LHCN-M2 (cell line): Measurements from ENCODE around the gene DUS1L. TPM values are rescaled to one million over a fixed set of nuclear protein-coding genes. Genes with fewer than 3 reads are reported as not detected.
"Not testable (repeated sequence)": the region's sequence is repeated elsewhere in the genome, so short reads cannot be mapped to it uniquely, and the experiment has no call there.

Experiments
- DNase-seq: peaks from one replicate; pipeline ENCODE4 v3.0.0-alpha.2; 2012; ENCODE audit warnings: low read depth
- total RNA-seq: library from RNA; depleted of rRNA; stranded (reverse); fragments of >200 nt; gene quantifications from 2 replicates; pipeline ENCODE4 v1.2.3, GENCODE V29; 2014

Gene DUS1L
- total RNA-seq, 1 experiment from 2014 or later, result 75.8 TPM

GRCh38 chr17:82039695-82040299, 25.8 kb downstream of the DUS1L start:
- no peak for DNase-seq

GRCh38 chr17:82038796-82039409, 26.7 kb downstream of the DUS1L start:
- DNase-seq, result not testable (repeated sequence)

DNA sequence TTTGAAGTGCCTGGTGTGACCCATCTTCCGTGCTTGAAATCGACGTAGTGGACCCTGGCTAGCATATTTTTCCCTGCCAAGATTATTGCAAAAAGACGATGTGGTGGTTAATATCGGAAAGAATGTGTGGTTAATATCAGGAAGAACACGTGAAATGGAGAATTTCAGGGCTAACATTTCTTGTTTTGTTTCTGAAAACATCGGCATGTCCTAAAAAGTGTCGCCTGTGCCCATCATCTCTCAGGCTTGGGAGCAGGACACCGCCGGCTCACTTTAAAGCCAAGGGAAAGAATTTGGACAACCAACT, 27.8 kb downstream of the DUS1L start:
- DNase-seq, result no peak

- DNase-seq, result peak; percentile 91
These were observed 28.3 kb downstream of the DUS1L start, which contains the start of gene DCXR for GRCh38 chr17:82037092-82037888. Gene DCXR (minus strand): TSS chr17:82037697. CDS start chr17:82037682, 15 bp downstream.

- no peak for DNase-seq
These were observed 28.9 kb downstream of the DUS1L start for GRCh38 chr17:82036634-82037091.

- DNase-seq, result no peak
These were observed 29.5 kb downstream of the DUS1L start for GRCh38 chr17:82035956-82036633.

DNA sequence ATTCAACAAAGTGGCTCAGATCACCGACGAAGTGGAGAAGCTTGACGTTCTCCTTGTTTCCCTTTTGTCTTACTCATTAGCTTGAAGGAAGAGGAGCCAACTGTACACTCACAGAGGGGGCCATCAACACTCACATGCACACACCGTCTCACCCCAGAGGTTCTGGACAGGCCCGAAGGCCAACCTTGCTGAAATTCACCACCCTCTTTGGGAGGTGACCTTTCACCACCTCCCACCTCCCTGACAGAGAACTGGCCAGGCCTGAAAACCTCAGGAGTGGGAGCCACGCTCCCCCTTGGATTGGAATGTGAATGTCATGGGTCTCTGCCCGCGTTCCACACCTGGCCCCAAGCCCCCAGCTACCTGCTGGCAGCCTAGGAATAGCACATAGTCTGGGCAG, 30.1 kb downstream of the DUS1L start:
- no peak for DNase-seq

DNA sequence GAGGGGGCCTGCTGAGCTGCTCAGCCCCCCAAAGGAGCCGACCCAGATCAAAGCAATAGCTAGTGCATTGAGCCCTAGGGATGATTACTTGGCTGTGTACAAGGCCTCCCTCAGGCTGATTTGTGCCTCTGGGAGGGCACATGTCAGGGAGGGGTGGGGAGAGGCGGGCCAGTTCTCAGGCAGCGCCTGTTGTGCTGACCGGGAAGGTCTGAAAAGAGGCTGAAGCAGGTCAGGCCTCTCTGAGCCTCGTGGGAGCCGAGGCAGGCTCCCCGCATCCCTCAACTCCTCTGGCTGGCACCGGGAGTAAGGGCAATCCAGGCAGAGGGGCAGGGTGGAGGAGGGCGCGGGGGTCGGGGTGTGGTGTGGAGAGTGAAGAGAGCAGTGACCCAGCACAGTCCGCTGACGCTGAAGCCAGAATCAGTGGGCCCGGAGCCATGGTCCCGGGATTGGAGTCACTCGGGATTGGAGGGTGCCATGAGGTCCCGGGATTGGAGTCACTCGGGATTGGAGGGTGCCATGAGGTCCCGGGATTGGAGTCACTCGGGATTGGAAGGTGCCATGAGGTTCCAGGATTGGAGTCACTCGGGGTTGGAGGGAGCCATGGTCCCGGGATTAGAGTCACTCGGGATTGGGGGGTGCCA, 31.1 kb downstream of the DUS1L start:
- DNase-seq, result no peak

- no peak for DNase-seq
These were observed 32.1 kb downstream of the DUS1L start for GRCh38 chr17:82033359-82034085.

GRCh38 chr17:82031885-82032627, 33.5 kb downstream of the DUS1L start:
- no peak for DNase-seq

DNA sequence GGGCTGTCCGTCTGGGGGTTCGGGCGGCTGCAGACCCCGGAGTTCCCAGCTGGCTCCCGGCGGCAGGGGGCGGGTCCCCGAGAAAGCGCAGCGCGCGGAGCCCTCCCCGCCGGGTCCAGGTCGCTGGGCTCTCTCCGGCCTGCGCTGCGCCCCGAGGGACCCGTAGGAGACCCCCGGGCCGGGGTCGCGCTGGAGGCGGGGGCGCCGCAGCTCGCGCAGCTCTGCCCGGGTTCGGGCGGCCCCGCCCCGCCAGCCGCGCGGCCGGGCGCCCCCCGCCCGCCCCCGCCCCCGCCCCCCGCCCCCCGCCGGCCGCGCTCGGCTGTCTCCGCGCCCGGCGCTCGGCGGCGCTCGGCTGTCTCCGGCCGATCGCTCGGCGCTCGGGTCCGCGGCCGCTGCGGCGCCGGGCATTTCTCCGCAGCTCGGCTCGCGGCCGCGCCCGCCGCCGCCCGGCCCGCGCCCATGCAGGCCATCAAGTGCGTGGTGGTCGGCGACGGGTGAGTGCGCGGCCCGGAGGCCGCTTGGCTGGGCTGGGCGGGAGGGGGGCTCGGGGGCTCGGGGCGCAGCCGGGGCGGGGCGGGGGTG, 34.2 kb downstream of the DUS1L start, which contains the start of gene RAC3:
TSS of gene RAC3 (plus strand) at position 376 of the 582 bp plus-strand sequence. CDS start at position 460, 84 bp downstream.
- DNase-seq, result no peak

DNA sequence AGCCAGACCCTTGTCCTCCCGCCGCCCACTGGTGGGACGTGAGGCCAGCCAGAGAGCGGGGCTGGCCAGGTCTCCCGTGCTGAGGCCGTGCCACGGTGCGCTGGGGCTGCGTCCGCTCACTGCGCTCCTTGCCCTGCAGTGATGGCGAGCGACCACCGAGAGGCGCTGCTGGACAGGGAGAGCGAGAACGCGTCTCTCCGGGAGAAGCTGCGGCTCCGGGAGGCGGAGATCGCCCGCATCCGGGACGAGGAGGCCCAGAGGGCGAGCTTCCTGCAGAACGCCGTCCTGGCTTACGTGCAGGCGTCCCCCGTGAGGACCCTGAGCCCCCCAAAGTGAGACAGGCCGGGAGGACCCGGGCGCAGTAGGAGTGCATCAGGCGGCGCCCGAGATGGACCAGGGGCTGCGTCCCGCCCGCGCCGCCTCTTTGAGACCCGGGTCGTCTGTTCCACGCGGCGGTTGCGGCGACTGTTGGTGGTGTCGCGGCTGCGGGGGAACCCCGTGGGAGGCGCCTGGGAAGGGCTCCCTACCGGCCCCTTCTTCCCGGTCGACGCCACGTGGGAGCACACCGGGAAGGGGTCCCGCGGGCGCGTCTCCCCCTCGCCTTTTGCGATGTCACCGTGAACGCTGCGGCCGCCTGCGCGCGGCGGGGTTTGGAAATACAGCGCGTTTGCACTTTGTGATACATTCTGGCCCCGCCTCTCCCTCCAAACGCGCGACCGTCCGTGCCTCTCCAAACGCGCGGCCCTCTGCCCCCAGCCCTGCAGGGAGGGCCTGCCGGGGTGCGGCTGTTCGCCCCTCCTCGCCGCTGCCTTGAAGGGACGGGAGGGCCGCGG, 34.9 kb downstream of the DUS1L start:
- DNase-seq, result peak; percentile 51

GRCh38 chr17:82029990-82030469, 35.6 kb downstream of the DUS1L start:
- no peak for DNase-seq

GRCh38 chr17:82029391-82029790, 36.2 kb downstream of the DUS1L start:
- no peak for DNase-seq

GRCh38 chr17:82028966-82029365, 36.6 kb downstream of the DUS1L start:
- no peak for DNase-seq

DNA sequence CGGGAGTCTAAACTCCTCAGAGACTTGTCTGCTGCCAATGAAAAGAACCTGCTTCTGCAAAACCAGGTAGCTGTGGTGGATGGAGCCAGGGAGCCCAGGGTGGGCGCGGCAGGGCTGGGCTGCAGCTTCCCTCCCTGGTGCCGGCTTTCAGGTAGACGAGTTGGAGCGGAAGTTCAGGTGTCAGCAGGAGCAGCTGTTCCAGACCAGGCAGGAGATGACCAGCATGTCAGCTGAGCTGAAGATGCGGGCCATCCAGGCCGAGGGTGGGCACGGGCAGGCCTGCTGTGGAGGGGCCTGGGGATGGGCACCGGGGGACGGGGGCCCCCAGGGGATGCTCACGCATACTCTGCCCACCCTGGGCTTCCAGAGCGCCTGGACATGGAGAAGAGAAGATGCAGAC, 37.4 kb downstream of the DUS1L start:
- no peak for DNase-seq

DNA sequence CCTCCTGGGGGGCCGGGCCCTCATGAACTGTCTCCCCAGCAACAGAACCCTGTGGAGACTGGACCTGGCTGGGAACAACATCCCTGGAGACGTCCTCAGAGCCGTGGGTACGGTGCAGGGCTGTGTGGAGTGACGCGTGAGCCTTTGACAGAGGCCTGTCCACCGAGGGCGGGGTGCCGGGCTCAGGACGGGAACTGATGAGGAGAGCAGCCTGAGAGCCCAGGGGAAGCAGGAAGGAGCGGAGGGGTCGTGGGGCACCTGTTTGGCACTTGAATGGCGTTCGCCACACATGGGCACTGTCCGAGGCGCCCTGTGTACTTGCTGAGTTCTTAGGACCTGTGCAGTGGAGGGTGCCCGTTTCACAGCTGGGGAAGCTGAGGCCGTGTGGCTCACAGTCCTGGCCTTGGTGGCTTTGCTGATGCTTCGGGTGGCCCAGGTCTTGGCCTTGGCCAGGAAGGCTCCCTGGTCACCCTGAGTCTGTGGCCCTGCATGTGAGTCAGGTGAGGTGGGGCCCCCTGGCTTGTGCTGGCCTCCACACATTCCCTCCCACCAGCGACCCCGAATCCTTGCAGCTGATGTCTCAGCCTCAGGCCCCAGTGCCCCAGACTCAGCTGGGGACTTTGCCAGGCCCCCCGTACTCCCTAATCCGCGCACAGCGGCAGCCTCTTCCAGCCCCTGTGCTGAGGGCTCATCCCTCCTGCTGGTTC, 40.0 kb downstream of the DUS1L start:
- DNase-seq, result no peak

- DNase-seq, result no peak
These were observed 40.7 kb downstream of the DUS1L start for GRCh38 chr17:82024859-82025258.
